HG02973 (cell line): ENCODE measurements around the gene PEPD.
"Not testable (repeated sequence)": the region's sequence is repeated elsewhere in the genome, so short reads cannot be mapped to it uniquely, and the experiment has no call there.

Source experiments
- ATAC-seq: cut with Tn5 transposase; IDR thresholded peaks from one replicate; pipeline ENCODE4 v1.9.1; 2021; ENCODE audit warnings: moderate library complexity; ENCODE audit not compliant: unreplicated experiment

Gene PEPD

DNA sequence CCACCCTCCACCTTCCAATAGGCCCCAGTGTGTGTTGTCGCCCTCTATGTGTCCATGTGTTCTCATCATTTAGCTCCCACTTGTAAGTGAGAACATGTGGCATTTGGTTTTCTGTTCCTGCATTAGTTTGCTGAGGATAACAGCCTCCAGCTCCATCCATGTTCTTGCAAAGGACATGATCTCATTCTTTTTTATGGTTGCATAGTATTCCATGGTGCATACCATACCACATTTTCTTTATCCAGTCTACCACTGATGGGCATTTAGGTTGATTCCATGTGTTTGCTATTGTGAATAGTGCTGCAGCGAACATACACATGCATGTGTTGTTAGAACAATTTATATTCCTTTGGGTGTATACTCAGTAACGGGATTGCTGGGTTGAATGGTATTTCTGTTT is 42.0 kb downstream of the PEPD start:
- not testable (repeated sequence) for ATAC-seq

GRCh38 chr19:33477781-33478180 is 43.8 kb downstream of the PEPD start:
- ATAC-seq = no peak

DNA sequence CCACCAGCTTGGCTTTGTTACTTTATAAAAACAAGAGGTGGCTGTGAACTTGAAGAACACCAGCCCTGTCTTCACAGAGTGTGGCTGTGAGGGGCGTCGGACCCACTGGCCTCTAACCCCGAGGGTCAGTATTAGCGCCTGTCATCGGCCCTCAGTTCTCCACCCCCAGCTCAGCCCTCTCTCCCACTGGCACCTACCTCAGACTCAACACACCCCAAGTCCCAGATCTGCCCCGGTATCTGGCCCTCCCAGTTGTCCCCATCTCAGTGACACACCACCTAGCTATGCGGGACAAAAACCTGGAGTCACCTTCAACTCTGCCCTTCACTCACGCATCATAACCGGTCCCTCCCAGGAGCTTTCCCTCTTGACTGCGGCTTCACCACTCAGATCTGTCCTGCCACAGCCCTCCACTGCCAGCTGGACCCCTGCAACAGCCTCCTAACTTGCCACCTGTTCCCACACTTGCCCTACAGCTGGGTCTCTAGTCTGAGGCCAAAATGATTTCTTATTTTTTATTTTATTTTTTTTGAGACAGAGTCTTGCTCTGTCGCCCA is 45.4 kb downstream of the PEPD start:
- no peak for ATAC-seq

GRCh38 chr19:33473653-33474305 is 47.8 kb downstream of the PEPD start:
- ATAC-seq = no peak

- no peak for ATAC-seq
Measured at GRCh38 chr19:33472691-33473652, 48.6 kb downstream of the PEPD start.

GRCh38 chr19:33472226-33472625 is 49.4 kb downstream of the PEPD start:
- no peak for ATAC-seq

- ATAC-seq = no peak
Measured at GRCh38 chr19:33471111-33471996, 50.2 kb downstream of the PEPD start.

- no peak for ATAC-seq
Measured at GRCh38 chr19:33470686-33471085, 50.9 kb downstream of the PEPD start.

DNA sequence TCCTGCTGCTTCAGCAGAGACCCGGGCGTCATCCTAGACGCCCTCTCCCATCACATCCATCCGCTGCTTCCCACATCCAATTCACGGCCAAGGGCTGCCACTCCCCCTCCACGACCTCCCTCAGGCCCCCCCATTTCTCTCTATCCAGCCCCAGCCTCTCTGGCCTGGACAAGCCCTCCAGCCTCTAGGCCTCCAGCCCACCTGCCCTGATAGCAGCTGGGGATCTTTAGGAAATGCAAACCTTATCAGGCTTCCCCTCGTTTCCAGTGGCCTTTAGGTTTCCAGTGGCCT is 51.6 kb downstream of the PEPD start:
- ATAC-seq = no peak

DNA sequence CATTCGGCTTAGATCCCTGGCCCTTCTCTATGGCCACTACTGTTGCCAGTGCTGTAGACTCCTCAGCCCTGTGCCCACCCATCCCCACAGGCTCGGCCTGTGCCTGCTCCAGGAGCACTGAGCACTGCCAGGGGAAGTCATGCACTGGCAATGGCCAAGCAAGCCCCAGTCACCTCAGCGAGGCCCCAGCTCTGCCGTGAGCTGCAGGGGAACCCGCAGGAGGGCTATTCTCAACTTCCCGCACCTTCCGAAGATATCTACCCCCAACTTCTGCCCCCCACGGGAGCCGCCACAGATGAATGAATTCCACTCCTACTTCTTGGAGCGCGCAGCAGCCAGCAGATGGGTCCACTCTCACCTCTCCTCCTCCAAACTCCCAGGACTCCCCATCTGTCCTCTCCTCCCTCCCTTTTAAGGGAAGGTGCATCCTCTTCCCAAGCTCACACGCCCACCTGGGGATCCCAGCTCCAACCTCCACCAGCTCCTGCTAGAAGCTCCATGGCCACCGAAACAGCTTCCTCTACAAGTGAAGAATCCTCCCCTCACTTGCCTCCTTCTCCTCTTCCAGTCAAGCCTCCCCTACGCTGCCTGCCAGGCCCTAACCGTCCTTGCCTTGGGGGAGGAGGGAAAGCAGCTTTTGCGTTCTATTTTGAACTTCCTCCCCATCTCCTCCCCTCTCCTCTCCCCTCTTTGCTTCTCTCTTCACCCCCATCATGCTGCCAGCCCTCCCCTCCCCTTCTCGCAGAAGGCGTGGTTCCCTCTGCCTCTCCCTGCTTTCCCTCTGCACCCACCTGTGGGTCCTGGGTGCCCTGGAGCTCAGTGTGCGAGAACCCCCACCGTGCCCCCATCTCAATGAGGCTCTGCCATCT is 52.2 kb downstream of the PEPD start:
- no peak for ATAC-seq

- ATAC-seq = no peak
Measured at GRCh38 chr19:33468361-33469170, 53.0 kb downstream of the PEPD start.

DNA sequence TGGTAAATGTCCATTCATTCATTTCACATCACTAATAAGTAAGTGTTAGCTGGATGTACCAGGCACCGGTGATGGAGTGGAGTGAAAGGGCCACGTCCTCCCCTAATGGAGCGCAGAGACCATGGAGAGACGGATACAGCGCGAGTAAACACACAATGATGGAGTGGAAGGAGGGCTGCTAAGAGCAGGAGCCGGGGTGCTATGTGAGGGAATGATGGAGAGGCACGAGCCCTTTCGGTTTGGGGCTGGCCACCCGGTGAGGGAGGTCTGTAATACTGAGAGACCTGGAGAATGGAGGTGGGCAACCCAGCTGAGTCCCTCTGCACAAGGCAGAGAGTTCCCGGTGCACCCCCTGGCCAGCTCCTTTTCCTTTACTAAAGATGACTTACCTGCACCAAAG is 53.7 kb downstream of the PEPD start:
- ATAC-seq = no peak

GRCh38 chr19:33465834-33466233 is 55.8 kb downstream of the PEPD start:
- no peak for ATAC-seq

DNA sequence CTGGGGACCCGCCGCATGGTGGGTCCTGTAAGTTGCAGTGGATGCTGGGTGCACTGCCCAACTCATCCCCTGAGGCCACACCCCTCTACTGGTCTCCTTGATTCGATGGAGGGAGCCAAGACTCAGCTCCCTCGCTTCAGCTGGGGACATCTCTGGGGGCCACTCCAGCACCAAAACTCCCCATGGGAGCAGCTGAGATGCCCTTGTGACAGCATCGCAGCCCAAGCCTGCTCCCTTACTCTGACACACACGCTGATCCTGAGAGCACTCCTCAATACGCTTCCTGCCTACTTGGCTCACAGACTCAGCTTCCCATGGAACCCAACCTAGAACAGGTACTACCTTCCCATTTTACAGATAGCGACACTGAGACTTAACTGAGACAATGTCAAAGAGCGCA is 56.2 kb downstream of the PEPD start:
- no peak for ATAC-seq

DNA sequence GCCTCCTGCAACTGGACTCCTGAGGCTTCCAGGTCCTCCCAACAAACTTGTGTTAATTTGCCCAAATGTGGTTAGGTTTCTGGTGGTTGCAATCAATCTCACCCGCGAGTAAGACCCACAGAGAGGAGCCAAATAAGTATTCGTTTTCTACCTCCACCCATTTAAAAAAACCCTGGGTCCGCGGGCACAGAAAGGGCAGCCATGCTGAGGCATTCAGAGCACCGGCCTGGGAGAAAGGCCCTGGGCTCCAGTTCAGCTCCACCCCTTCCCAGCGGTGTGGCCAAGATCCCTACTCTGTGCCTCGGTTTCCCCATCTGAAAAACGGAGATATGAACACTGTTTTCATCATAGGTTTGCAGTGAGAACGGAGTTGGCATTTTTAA is 56.9 kb downstream of the PEPD start:
- ATAC-seq = no peak

- no peak for ATAC-seq
Measured at GRCh38 chr19:33464010-33464732, 57.4 kb downstream of the PEPD start.

DNA sequence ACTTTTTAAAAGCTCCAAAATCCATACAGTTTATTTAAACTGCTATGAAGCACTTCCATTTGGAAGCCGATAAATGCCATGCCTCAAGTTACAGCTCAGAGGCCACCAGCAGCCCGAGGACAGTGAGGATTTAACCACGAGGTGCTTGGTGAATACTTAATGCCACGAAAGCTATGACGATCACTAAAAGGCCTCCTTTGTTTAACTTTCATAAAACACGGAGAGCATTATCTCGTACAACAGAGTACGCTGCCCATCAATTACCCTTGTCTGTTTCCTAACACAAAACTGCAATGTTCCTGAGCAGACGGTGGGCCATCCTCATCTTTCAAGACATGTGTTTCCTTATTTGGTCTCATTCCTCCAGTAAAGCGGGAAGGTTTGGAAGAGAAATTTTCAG is 58.4 kb downstream of the PEPD start:
- ATAC-seq = no peak

DNA sequence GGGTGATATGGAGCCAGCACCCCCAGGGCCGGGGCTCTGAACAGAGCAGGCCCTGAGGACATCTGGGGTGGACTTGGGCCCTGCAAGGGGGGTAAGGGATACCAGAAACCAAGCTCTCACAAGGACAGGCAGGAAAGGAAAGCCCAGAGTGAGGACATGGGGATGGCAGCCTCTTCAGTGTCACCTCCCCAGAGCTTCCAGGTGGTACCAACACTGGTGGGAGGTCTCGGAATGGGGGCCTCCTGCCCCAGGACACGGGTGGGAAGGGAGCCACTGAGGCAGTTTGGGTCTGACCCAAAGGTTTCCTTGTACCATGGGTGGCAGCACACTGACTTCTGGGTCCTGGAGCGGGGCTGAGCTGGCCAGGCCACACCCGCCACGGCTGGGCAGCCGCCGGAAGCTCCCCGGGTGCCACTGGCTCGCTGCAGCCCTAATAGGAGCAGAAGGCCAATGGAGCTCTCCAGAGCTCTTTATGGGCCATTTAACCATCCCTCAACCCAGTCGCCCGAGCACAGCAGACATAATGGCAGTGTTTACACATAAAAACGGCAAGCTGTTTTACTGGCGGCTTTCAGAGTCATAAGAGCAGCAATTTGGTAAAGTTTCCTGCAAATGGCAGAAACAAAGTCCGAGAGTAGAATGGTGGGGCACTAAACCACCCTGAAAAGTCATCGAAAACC is 59.3 kb downstream of the PEPD start:
- no peak for ATAC-seq
